Stimulated activated memory B cell treated with anti-CD40 and anti-IgM and Interleukin-4, amounts not matched to agents 10 μg/mL and 1 μg/mL and 100 μg/mL, for 72 hours (primary cell): ENCODE measurements around the gene UBE2Z.
"Not testable (repeated sequence)": the region's sequence is repeated elsewhere in the genome, so short reads cannot be mapped to it uniquely, and the experiment has no call there.

Source experiments
- ATAC-seq: fragments of 150-1000 bp; cut with Tn5 transposase; 2 replicates; pipeline ENCODE4 v1.10.0; 2021
- H3K27ac Mint-ChIP-seq: one replicate; pipeline ENCODE4 v1.8.0; 2022; ENCODE audit warnings: mild to moderate bottlenecking, mixed read lengths
- H3K27me3 Mint-ChIP-seq: one replicate; pipeline ENCODE4 v1.8.0; 2022; ENCODE audit warnings: mixed read lengths
- H3K36me3 Mint-ChIP-seq: one replicate; pipeline ENCODE4 v1.8.0; 2022; ENCODE audit warnings: mixed read lengths
- H3K4me1 Mint-ChIP-seq: one replicate; pipeline ENCODE4 v1.8.0; 2022; ENCODE audit warnings: mixed read lengths
- H3K4me3 Mint-ChIP-seq: one replicate; pipeline ENCODE4 v1.8.0; 2022; ENCODE audit warnings: mild to moderate bottlenecking, moderate library complexity, mixed read lengths
- H3K9me3 Mint-ChIP-seq: one replicate; pipeline ENCODE4 v1.8.0; 2022; ENCODE audit warnings: mixed read lengths

Gene UBE2Z

DNA sequence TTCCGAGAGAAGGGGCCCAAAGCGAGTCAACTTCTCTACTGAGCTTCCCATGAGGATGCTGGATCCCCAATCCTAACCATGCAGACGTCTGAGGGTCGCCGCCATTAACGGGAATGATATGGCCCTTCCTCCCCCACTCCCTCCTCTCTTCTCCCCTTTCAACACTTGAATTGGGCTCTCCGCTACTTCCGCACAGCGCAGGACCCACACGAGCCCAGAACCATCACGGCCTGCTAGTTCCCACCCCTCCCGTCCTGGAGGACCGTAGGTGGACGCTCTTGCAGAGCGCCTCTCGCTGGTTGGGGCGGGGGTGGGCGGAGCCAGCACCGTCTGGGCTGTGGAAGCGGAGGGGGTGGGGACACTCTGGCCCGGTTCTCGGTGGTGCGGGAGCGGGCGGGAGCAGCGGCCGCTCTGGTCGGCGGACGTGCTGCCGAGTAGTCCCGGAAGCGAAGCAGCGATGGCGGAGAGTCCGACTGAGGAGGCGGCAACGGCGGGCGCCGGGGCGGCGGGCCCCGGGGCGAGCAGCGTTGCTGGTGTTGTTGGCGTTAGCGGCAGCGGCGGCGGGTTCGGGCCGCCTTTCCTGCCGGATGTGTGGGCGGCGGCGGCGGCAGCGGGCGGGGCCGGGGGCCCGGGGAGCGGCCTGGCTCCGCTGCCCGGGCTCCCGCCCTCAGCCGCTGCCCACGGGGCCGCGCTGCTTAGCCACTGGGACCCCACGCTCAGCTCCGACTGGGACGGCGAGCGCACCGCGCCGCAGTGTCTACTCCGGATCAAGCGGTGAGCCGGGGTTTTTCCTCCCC, at the start of gene UBE2Z:
Gene UBE2Z (plus strand): TSS at position 361 of the 797 bp plus-strand sequence. CDS start 97 bp downstream, at position 458.
- H3K27me3 Mint-ChIP-seq: no peaks in the 10 kb centered on the region
- peak within 1 kb of the TSS; percentile 93 for H3K4me3 Mint-ChIP-seq
- H3K27ac Mint-ChIP-seq: peak within 1 kb of the TSS; percentile 94
- peaks cover 40% of the 10 kb centered on the region for H3K36me3 Mint-ChIP-seq
- peak; percentile 95 for ATAC-seq
- H3K4me1 Mint-ChIP-seq: peaks cover 50% of the 10 kb centered on the region
- no peaks in the 10 kb centered on the region for H3K9me3 Mint-ChIP-seq

- peaks cover 60% of the 10 kb centered on the region for H3K36me3 Mint-ChIP-seq
- H3K9me3 Mint-ChIP-seq: no peaks in the 10 kb centered on the region
These were observed 48.2 kb upstream of the UBE2Z start for GRCh38 chr17:48860034-48860433.

DNA sequence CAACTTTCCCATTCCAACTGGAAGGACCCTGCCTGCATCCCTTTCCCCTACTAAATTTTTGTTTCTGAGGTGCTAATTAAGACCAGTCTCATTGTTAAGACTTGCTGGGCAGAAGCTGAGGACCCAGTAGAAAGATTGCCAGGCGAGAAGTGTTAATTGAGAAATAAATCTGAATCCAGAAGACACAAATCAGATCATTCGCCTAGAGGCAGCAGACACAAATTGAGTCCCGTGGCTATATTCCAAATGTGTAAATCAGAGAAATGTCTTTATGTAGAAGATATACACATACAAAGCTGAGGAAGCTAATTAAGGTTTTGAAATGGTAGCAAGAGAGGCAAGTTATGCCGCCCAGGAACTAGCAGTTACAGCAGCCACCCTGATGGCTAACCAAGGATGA, 47.8 kb upstream of the UBE2Z start:
- H3K27ac Mint-ChIP-seq: no peak overlapping the region
- no peaks in the 10 kb centered on the region for H3K4me1 Mint-ChIP-seq
- no peaks in the 10 kb centered on the region for H3K27me3 Mint-ChIP-seq
- no peak overlapping the region for H3K4me3 Mint-ChIP-seq
- H3K9me3 Mint-ChIP-seq: no peaks in the 10 kb centered on the region
- ATAC-seq: no peak
- peaks cover 60% of the 10 kb centered on the region for H3K36me3 Mint-ChIP-seq

More at GRCh38 chr17:48860034-48860433, 48.2 kb upstream of the UBE2Z start:
- no peak overlapping the region for H3K4me3 Mint-ChIP-seq
- ATAC-seq: no peak
- no peaks in the 10 kb centered on the region for H3K27me3 Mint-ChIP-seq
- H3K4me1 Mint-ChIP-seq: no peaks in the 10 kb centered on the region
- H3K27ac Mint-ChIP-seq: no peak overlapping the region

DNA sequence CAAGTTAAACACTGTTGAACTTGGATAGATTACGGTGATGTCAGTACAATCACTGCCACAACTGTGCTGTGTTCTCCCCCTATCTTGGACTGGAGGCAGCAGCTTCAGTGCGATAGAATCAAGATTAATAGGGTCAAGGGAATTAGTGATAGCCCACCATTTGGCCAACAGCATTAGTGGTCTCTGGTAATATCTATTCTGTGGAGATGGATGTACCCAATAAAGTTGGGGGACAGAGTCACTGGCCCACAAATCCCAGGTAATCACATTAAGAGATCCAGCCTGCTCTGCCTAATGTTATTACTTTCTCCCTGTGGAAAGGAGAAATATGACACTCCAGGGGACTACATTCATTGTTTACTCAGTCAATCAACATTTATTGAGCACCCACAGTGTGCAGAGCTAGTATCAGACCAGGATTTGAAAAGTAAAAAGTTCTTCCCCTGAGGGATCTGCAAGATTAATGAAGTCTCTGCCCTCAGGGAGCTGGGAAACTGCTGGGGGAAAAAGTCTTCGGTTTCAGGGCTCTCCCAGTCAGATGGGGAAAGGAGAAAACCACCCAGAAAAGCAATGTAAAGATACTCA, 39.2 kb upstream of the UBE2Z start:
- no peaks in the 10 kb centered on the region for H3K9me3 Mint-ChIP-seq
- ATAC-seq: no peak
- H3K27ac Mint-ChIP-seq: no peak overlapping the region
- H3K4me3 Mint-ChIP-seq: no peak overlapping the region
- H3K27me3 Mint-ChIP-seq: no peaks in the 10 kb centered on the region
- H3K36me3 Mint-ChIP-seq: peaks cover 20% of the 10 kb centered on the region
- H3K4me1 Mint-ChIP-seq: peaks cover 6% of the 10 kb centered on the region

- Mint-ChIP-seq H3K27me3 (no peaks in the 10 kb centered on the region), H3K9me3 (no peaks in the 10 kb centered on the region), H3K4me1 (peaks cover 6% of the 10 kb centered on the region), H3K36me3 (peaks cover 13% of the 10 kb centered on the region), H3K27ac (no peak overlapping the region), H3K4me3 (no peak overlapping the region)
- ATAC-seq: no peak
These were observed 38.3 kb upstream of the UBE2Z start for GRCh38 chr17:48869821-48870318.

DNA sequence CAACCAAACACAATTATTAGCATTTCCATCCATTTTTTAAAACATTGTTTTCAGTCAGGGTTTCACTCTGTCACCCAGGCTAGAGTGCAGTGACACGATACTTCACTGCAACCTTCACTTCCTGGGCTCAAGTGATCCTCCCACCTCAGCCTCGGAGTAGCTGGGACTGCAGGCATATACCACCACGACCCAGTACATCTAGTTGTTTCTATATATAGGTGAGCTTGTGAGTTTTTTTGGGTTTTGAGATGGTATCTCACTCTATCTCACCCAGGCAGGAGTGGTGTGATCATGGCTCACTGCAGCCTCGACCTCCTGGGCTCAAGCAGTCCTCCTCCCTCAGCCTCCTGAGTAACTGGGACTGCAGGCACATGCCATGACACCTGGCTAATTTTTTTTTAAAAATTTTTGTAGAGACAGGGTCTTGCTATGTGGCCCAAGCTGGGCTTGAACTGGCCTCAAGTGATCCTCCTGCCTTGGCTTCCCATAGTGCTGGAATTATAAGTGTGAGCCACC, 37.1 kb upstream of the UBE2Z start:
- Mint-ChIP-seq H3K4me3 (no peak overlapping the region), H3K4me1 (peaks cover 6% of the 10 kb centered on the region), H3K27ac (no peak overlapping the region), H3K36me3 (peaks cover 3% of the 10 kb centered on the region), H3K9me3 (no peaks in the 10 kb centered on the region), H3K27me3 (no peaks in the 10 kb centered on the region)
- ATAC-seq: no peak

GRCh38 chr17:48871551-48872351, 36.5 kb upstream of the UBE2Z start:
- H3K4me1 Mint-ChIP-seq: peaks cover 6% of the 10 kb centered on the region
- H3K4me3 Mint-ChIP-seq: no peak overlapping the region
- ATAC-seq: no peak
- no peaks in the 10 kb centered on the region for H3K9me3 Mint-ChIP-seq
- H3K27me3 Mint-ChIP-seq: no peaks in the 10 kb centered on the region
- no peak overlapping the region for H3K27ac Mint-ChIP-seq
- no peaks in the 10 kb centered on the region for H3K36me3 Mint-ChIP-seq

GRCh38 chr17:48872409-48872808, 35.8 kb upstream of the UBE2Z start:
- H3K36me3 Mint-ChIP-seq, H3K4me3 Mint-ChIP-seq, ATAC-seq, H3K9me3 Mint-ChIP-seq, H3K27me3 Mint-ChIP-seq, H3K27ac Mint-ChIP-seq, H3K4me1 Mint-ChIP-seq: not testable (repeated sequence)

DNA sequence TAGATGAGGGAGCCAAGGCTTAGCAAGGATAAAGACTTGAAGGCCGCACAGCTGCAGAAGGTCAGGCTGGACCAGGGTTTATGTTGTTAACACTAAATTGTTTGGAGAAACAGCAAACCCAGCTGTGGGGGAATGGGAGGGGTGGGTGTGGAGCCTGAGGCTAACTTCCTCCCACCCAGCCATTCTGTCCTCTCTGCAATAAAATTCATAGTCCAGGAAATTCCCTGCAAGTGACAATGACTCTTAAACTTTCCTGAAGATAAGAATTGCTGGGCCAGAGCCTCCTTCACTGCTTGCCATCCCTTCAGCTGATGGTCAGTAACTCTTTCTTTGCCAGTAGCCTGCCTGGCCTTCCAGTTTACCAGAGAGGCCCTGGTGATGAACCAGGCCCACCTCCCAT, 35.0 kb upstream of the UBE2Z start:
- Mint-ChIP-seq H3K9me3 (no peaks in the 10 kb centered on the region), H3K27ac (no peak overlapping the region), H3K4me3 (no peak overlapping the region), H3K36me3 (no peaks in the 10 kb centered on the region), H3K27me3 (no peaks in the 10 kb centered on the region), H3K4me1 (peaks cover 6% of the 10 kb centered on the region)
- ATAC-seq: no peak

- no peak for ATAC-seq
- H3K27ac Mint-ChIP-seq: no peak overlapping the region
These were observed 34.3 kb upstream of the UBE2Z start for GRCh38 chr17:48873696-48874443.

DNA sequence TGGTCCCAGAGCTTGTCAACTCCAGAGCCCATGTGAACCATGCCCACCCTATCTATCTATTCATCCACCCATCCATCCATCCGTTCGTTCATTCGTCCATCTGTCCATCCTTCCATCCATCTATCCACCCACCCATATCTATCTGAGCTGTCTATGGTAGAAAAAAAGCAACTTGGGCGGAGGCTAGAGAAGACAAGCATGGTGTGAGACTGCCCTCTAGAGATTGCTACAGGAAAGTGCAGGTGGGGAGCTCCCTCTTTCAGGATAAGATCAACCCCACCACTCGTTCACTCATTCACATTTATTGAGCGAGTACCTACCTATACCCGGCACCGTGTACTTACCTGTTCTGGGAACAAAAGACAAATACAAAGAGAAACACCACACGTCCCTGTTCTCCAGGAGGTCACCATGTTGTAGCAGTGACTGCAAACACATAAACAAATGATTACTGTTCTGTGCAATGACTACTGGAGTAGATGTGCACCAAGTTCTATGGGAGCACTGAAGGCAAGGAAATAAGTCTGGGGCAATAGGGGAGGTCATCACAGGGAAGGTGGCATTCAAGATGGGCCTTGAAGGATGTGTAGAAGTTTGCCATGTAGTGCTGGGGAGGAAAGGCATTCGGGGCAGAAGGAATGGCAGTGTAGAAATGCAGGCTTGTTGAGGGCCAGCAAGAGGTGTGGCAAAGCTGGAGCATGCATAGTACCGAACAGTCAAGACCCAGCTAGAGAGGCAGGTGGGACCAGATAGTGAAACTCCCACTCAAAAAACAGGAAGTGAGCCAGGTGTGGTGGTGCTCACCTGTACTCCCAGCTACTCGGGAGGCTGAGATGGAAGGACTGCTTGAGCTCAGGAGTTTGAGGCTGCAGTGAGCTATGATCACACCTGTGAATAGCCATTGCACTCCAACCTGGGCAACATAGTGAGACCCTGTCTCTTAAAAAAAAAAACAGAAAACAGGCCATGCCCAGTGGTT, 29.0 kb upstream of the UBE2Z start:
- H3K9me3 Mint-ChIP-seq: no peaks in the 10 kb centered on the region
- no peaks in the 10 kb centered on the region for H3K27me3 Mint-ChIP-seq
- no peak overlapping the region for H3K27ac Mint-ChIP-seq
- no peaks in the 10 kb centered on the region for H3K36me3 Mint-ChIP-seq
- ATAC-seq: peak; percentile 78
- no peak overlapping the region for H3K4me3 Mint-ChIP-seq
- H3K4me1 Mint-ChIP-seq: peaks cover under 1% of the 10 kb centered on the region

More at GRCh38 chr17:48873696-48874443, 34.3 kb upstream of the UBE2Z start:
- H3K27me3 Mint-ChIP-seq: no peaks in the 10 kb centered on the region
- peaks cover 6% of the 10 kb centered on the region for H3K4me1 Mint-ChIP-seq
- H3K36me3 Mint-ChIP-seq: no peaks in the 10 kb centered on the region
- no peak overlapping the region for H3K4me3 Mint-ChIP-seq
- no peaks in the 10 kb centered on the region for H3K9me3 Mint-ChIP-seq

DNA sequence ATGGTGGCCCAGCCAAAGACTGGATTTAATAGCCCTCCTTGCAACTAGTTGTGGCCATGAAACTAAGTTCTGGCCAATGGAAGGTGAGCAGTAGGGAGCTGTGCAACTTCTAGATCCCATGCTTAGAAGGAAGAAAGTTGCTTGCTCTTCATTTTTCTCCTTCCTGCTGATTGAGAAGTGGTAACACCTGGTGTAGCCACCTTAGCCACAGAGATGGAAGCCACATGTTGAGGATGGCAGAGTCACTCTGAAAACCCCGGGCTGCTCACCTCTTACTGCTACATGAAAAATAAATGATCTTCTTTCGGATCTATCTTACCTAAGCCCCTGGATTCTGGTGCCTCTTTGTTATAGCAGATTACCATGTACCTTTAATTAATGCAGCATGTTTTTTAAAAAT, 25.9 kb upstream of the UBE2Z start:
- H3K36me3 Mint-ChIP-seq: no peaks in the 10 kb centered on the region
- no peak overlapping the region for H3K4me3 Mint-ChIP-seq
- H3K4me1 Mint-ChIP-seq: peaks cover 9% of the 10 kb centered on the region
- ATAC-seq: no peak
- no peaks in the 10 kb centered on the region for H3K9me3 Mint-ChIP-seq
- no peaks in the 10 kb centered on the region for H3K27me3 Mint-ChIP-seq
- H3K27ac Mint-ChIP-seq: no peak overlapping the region

GRCh38 chr17:48883171-48883570, 25.0 kb upstream of the UBE2Z start:
- Mint-ChIP-seq H3K4me3 (no peak overlapping the region), H3K27me3 (no peaks in the 10 kb centered on the region), H3K4me1 (peaks cover 9% of the 10 kb centered on the region), H3K36me3 (no peaks in the 10 kb centered on the region), H3K9me3 (no peaks in the 10 kb centered on the region), H3K27ac (no peak overlapping the region)
- ATAC-seq: no peak

- H3K4me3 Mint-ChIP-seq: no peak overlapping the region
- H3K36me3 Mint-ChIP-seq: peaks cover 4% of the 10 kb centered on the region
- no peak overlapping the region for H3K27ac Mint-ChIP-seq
- peaks cover 12% of the 10 kb centered on the region for H3K4me1 Mint-ChIP-seq
- H3K27me3 Mint-ChIP-seq: no peaks in the 10 kb centered on the region
- H3K9me3 Mint-ChIP-seq: no peaks in the 10 kb centered on the region
- ATAC-seq: no peak
These were observed 18.1 kb upstream of the UBE2Z start for GRCh38 chr17:48890086-48890485.
